Transverse colon (tissue), 4 donors: ENCODE measurements around the gene CHMP4B. TPM values are rescaled to one million over a fixed set of nuclear protein-coding genes. Genes with fewer than 3 reads are reported as not detected.

Experiments used
- DNase-seq: peaks from one replicate; pipeline ENCODE4 v3.0.0-alpha.2; 2019
- H3K27ac ChIP-seq, 4 donors: fragments of 200-600 bp; sonication (generic); 2 replicates each; pipeline ENCODE4 v1.5.1; 2016 to 2018; ENCODE audit warnings: inconsistent platforms in 4 of 4
- H3K27me3 ChIP-seq: fragments of 200-600 bp; sonication (generic); 2 replicates; pipeline ENCODE4 v1.5.1; 2017; ENCODE audit warnings: inconsistent platforms
- H3K36me3 ChIP-seq, 4 donors: fragments of 200-600 bp; sonication (generic); 2 replicates each; pipeline ENCODE4 v1.5.1; 2017 to 2019; ENCODE audit warnings: inconsistent platforms in 4 of 4
- H3K4me1 ChIP-seq, 4 donors: fragments of 200-600 bp; sonication (generic); 2 replicates each; pipeline ENCODE4 v1.5.1; 2017 to 2020; ENCODE audit warnings: inconsistent platforms in 4 of 4
- H3K4me3 ChIP-seq, 4 donors: fragments of 200-600 bp; sonication (generic); 1 replicate in 1 of 4; 2 replicates in 3 of 4; pipeline versions ENCODE4 v1.5.1 to v1.6.1; 2017 to 2019; ENCODE audit warnings: inconsistent platforms in 4 of 4
- H3K9me3 ChIP-seq, 2 donors: fragments of 200-600 bp; sonication (generic); 2 replicates each; pipeline ENCODE4 v1.5.1; 2017 to 2019; ENCODE audit warnings: inconsistent platforms in 2 of 2
- EP300 ChIP-seq: sonication (generic); formaldehyde crosslinking; IDR thresholded peaks from one replicate; pipeline ENCODE4 v1.6.1; 2017; ENCODE audit warnings: antibody characterized with exemption, low read depth
- POLR2A ChIP-seq: fragments of 450-650 bp; IDR thresholded peaks from one replicate; pipeline ENCODE4 v1.6.1; 2016; ENCODE audit warnings: antibody characterized with exemption, mild to moderate bottlenecking, moderate library complexity
- POLR2AphosphoS5 ChIP-seq, 3 donors: sonication (generic); formaldehyde crosslinking; IDR thresholded peaks; one replicate each; pipeline ENCODE4 v1.6.1; 2016; ENCODE audit warnings: antibody characterized with exemption in 3 of 3
- WGBS, 2 donors: methylation state at CpG; one replicate each; pipeline ENCODE4 v1.1.5; 2018; ENCODE audit warnings: low coverage in 1 of 2; 5-methylcytosine and 5-hydroxymethylcytosine counted together
- in situ Hi-C, 4 donors: fragments of 200-750 bp; cut with MboI; loops; one replicate each; pipeline versions ENCODE4 v1.15.0 to v1.15.1; 2017; ENCODE audit warnings: low sequenced_read_pairs in 3 of 4, low pct_ligation_motif_present in 1 of 4, low pct_unique_long_range_greater_than_20kb in 1 of 4
- intact Hi-C: fragments of 100-400 bp; cut with DNase I; formaldehyde crosslinking; loops from one replicate; pipeline ENCODE4 v1.15.1; 2023; ENCODE audit warnings: low total_unique reads
- total RNA-seq, 4 donors: library from RNA; depleted of rRNA; stranded (reverse); fragments of >200 nt; gene quantifications; one replicate each; pipeline ENCODE4 v1.1.0, GENCODE V29; 2016
- TF ChIP-seq, protein P1 (sequence below), 5 experiments: fragments of 200-600 bp in 3 of 5; fragments of 450-650 bp in 2 of 5; sonication (generic) in 3 of 5; IDR thresholded peaks; 1 replicate in 2 of 5; 2 replicates in 3 of 5; pipeline ENCODE4 v1.5.1; 2016 to 2017; ENCODE audit warnings: antibody characterized with exemption in 5 of 5, inconsistent platforms in 3 of 5, mild to moderate bottlenecking in 2 of 5, moderate library complexity in 1 of 5

CHMP4B gene
- total RNA-seq, 4 donors from 2014 or later, result 182 to 263 (median 213) TPM

DNA sequence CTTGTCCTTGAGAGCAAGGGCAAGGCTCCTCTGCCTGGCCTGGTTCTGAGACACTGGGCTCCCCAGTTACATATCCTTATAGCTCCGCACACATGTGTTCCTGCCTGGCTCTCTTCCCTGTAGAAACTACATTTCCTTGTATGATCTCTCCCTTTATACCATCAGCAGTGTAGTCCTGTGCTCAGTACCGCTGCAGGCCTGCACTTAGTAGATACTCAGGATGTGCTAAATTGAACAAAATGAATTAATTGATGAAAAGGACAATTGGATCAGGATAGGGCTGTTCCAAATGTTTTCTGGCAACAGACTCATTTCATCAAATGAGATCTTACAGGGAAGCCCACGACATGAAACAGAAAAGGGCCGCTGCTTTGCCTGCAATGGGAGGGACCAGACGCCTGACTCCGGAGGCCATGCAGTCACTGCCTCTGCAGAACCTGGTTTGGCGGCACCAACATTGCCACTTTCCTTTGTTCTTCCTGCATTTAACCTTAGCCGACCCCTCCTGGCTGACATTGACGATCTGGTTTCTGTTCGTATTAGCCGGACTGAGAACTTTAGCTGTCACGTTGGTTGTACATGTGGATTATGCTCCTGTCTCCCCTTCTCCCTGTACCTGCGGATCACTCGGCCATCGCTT is 53.3 kb downstream of the CHMP4B start:
- Histone ChIP-seq H3K27me3 (no peaks in the 10 kb centered on the region), H3K27ac (no peak overlapping the region), H3K4me1 (peaks cover 4 to 10% (median 5%) of the 10 kb centered on the region in 4 donors), H3K9me3 (no peaks in the 10 kb centered on the region), H3K36me3 (no peaks in the 10 kb centered on the region), H3K4me3 (no peak overlapping the region)
- intact Hi-C loops, result loop anchor here (5.0 kb wide), 1 partner anchor 268 kb away; no protein-coding TSS in a partner anchor
- TF ChIP-seq POLR2AphosphoS5 (IDR thresholded peaks at IDR 0.05) (no peak), POLR2A (no peak), EP300 (no peak)
- TF ChIP-seq, protein P1, sequence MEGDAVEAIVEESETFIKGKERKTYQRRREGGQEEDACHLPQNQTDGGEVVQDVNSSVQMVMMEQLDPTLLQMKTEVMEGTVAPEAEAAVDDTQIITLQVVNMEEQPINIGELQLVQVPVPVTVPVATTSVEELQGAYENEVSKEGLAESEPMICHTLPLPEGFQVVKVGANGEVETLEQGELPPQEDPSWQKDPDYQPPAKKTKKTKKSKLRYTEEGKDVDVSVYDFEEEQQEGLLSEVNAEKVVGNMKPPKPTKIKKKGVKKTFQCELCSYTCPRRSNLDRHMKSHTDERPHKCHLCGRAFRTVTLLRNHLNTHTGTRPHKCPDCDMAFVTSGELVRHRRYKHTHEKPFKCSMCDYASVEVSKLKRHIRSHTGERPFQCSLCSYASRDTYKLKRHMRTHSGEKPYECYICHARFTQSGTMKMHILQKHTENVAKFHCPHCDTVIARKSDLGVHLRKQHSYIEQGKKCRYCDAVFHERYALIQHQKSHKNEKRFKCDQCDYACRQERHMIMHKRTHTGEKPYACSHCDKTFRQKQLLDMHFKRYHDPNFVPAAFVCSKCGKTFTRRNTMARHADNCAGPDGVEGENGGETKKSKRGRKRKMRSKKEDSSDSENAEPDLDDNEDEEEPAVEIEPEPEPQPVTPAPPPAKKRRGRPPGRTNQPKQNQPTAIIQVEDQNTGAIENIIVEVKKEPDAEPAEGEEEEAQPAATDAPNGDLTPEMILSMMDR (IDR thresholded peaks at IDR 0.05), result no peak
- 91 to 92% methylated on average over 8 to 15 of the region's 15 CpGs for WGBS, 2 donors
- in situ Hi-C loops, result loop anchor here in 1 of 4 donors (25.0 kb wide), 1 partner anchor 198 kb away; no protein-coding TSS in a partner anchor
- no peak for DNase-seq

DNA sequence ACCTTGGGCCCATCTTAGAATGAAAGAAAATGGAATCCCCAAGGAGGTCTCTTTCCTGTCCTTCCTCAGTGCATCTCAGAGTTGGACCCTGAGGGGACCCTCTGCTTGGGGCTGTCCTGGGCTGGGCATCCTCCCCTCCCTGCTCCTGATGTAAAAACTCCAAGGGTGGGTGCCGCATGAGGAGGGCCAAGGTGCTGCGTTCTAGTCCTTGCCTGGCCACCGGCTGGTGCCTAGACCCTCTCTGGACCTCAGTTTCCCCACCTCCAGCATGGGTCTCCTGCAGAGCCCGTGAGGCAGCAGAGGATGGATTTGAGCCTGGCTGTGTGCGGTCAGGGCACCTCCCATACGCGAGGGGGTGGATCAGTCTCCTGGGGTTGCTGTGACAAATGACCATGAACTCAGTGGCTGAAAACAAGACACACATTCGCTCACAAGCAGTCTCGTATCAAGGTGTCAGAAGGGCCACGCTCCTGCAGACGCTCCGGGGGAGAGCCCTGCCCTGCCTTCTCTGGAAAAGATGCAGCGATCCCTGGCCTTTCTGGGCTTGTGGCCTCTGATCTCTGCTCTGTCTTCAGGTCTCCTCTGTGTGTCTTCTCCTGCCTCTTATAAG is 54.7 kb downstream of the CHMP4B start:
- Histone ChIP-seq H3K27ac (no peak overlapping the region), H3K4me3 (no peak overlapping the region), H3K4me1 (peaks cover 4 to 8% (median 7%) of the 10 kb centered on the region in 4 donors), H3K27me3 (no peaks in the 10 kb centered on the region), H3K9me3 (no peaks in the 10 kb centered on the region), H3K36me3 (no peaks in the 10 kb centered on the region)
- intact Hi-C loops (no loop called here), in situ Hi-C loops (loop anchor here in 1 of 4 donors (25.0 kb wide), 1 partner anchor 196 kb away; no protein-coding TSS in a partner anchor)
- DNase-seq, result no peak
- TF ChIP-seq EP300, result no peak
- no peak for TF ChIP-seq POLR2AphosphoS5 (IDR thresholded peaks at IDR 0.05)
- 92% methylated on average over 13 of the region's 13 CpGs; no CpG with 5 or more reads in 1 of the 2 donors for WGBS, 2 donors

GRCh38 chr20:33866398-33867100 is 55.4 kb downstream of the CHMP4B start:
- TF ChIP-seq EP300 (no peak), POLR2AphosphoS5 (IDR thresholded peaks at IDR 0.05) (no peak), POLR2A (no peak)
- TF ChIP-seq, protein P1 (IDR thresholded peaks at IDR 0.05), result no peak
- 84 to 87% methylated on average over 6 to 11 of the region's 11 CpGs for WGBS, 2 donors
- intact Hi-C loops (no loop called here), in situ Hi-C loops (loop anchor here in 1 of 4 donors (25.0 kb wide), 1 partner anchor 196 kb away; no protein-coding TSS in a partner anchor)
- Histone ChIP-seq H3K27me3 (no peaks in the 10 kb centered on the region), H3K36me3 (no peaks in the 10 kb centered on the region), H3K9me3 (no peaks in the 10 kb centered on the region), H3K4me3 (no peak overlapping the region), H3K4me1 (peaks cover 4 to 14% (median 12%) of the 10 kb centered on the region in 4 donors), H3K27ac (no peak overlapping the region)
- DNase-seq, result no peak

GRCh38 chr20:33868042-33868441 is 56.9 kb downstream of the CHMP4B start:
- no peaks in the 10 kb centered on the region for H3K36me3 ChIP-seq
- H3K27me3 ChIP-seq, result no peaks in the 10 kb centered on the region
- intact Hi-C loops, result no loop called here
- H3K9me3 ChIP-seq, result no peaks in the 10 kb centered on the region
- H3K4me1 ChIP-seq, result peaks cover 0 to 11% (median 7%) of the 10 kb centered on the region in 4 donors
- DNase-seq, result no peak
- H3K4me3 ChIP-seq, result no peak overlapping the region
- H3K27ac ChIP-seq, result no peak overlapping the region
- WGBS, 2 donors, result 69 to 81% methylated on average over 3 to 7 of the region's 7 CpGs
- in situ Hi-C loops, result loop anchor here in 1 of 4 donors (25.0 kb wide), 1 partner anchor 194 kb away; no protein-coding TSS in a partner anchor
- no peak for TF ChIP-seq EP300
- no peak for TF ChIP-seq POLR2A
- no peak for TF ChIP-seq POLR2AphosphoS5 (IDR thresholded peaks at IDR 0.05)
- TF ChIP-seq, protein P1 (IDR thresholded peaks at IDR 0.05), result no peak
